OCI-LY7 (cell line): ENCODE data around the gene PSD2. TPM values are rescaled to one million over a fixed set of nuclear protein-coding genes. Genes with fewer than 3 reads are reported as not detected.

ENCODE experiments used
- BruUV-seq: library from RNA; stranded (reverse); fragments of 400-500 nt; replicated peaks from 2 replicates; lab custom pipeline; 2021; lab: Mats Ljungman, UMichigan
- CTCF ChIA-PET: fragments of 300-600 bp; sonication (Branson Sonifier 250); formaldehyde crosslinking; loops from one replicate; lab custom pipeline; 2022; ENCODE audit warnings: antibody characterized with exemption; ENCODE audit not compliant: unreplicated experiment; lab: Charles Lee
- POLR2A ChIA-PET: fragments of 300-600 bp; sonication (Branson Sonifier 250); formaldehyde crosslinking; loops from one replicate; lab custom pipeline; 2022; ENCODE audit warnings: antibody characterized with exemption; lab: Charles Lee
- DNase-seq: peaks from one replicate; pipeline ENCODE4 v3.0.0-alpha.2; 2015; ENCODE audit warnings: low spot score
- H2AFZ ChIP-seq: fragments of 200-600 bp; sonication (generic), shearing (Covaris generic); 2 replicates; pipeline ENCODE4 v1.6.1; 2014; ENCODE audit warnings: mild to moderate bottlenecking, antibody characterized with exemption, low read length, moderate library complexity
- H3K27ac ChIP-seq: fragments of 200-600 bp; sonication (generic); 2 replicates; pipeline ENCODE4 v1.5.1; 2014; ENCODE audit warnings: mixed run types, low read depth, mild to moderate bottlenecking, moderate library complexity, low read length, inconsistent platforms; ENCODE audit not compliant: poor library complexity, severe bottlenecking
- H3K36me3 ChIP-seq: fragments of 200-600 bp; sonication (generic); 2 replicates; pipeline ENCODE4 v1.6.1; 2014; ENCODE audit warnings: mild to moderate bottlenecking, antibody characterized with exemption, low read length, moderate library complexity, mixed read lengths; ENCODE audit not compliant: insufficient read depth
- H3K4me1 ChIP-seq: fragments of 200-600 bp; sonication (generic); 2 replicates; pipeline ENCODE4 v1.5.1; 2014; ENCODE audit warnings: mild to moderate bottlenecking, low read length; ENCODE audit not compliant: insufficient read depth, poor library complexity, severe bottlenecking
- H3K4me2 ChIP-seq: fragments of 200-600 bp; sonication (generic); 2 replicates; pipeline ENCODE4 v1.6.1; 2014; ENCODE audit warnings: mild to moderate bottlenecking, low read length
- H3K4me3 ChIP-seq: fragments of 200-600 bp; sonication (generic); 2 replicates; pipeline ENCODE4 v1.5.1; 2014; ENCODE audit warnings: mild to moderate bottlenecking, low read depth, low read length; ENCODE audit not compliant: poor library complexity, severe bottlenecking
- H3K79me2 ChIP-seq: fragments of 200-600 bp; sonication (generic); 2 replicates; pipeline ENCODE4 v1.6.1; 2016; ENCODE audit warnings: low read depth, mild to moderate bottlenecking, low read length, moderate library complexity, mixed read lengths; ENCODE audit not compliant: insufficient read depth
- H3K9me2 ChIP-seq: fragments of 200-600 bp; sonication (generic); 2 replicates; pipeline ENCODE4 v1.6.1; 2016; ENCODE audit warnings: mild to moderate bottlenecking, low read length, mixed read lengths; ENCODE audit not compliant: insufficient read depth
- H3K9me3 ChIP-seq: fragments of 200-600 bp; sonication (generic); 2 replicates; pipeline ENCODE4 v1.6.1; 2014; ENCODE audit warnings: mild to moderate bottlenecking, mixed run types, low read length, mixed read lengths
- H4K20me1 ChIP-seq: fragments of 200-600 bp; sonication (generic); 2 replicates; pipeline ENCODE4 v1.6.1; 2014; ENCODE audit warnings: mild to moderate bottlenecking, antibody characterized with exemption, low read length, moderate library complexity, mixed read lengths; ENCODE audit not compliant: insufficient read depth
- EZH2phosphoT487 ChIP-seq: fragments of 200-600 bp; sonication (generic); IDR thresholded peaks from 2 replicates; pipeline ENCODE4 v1.6.1; 2018; ENCODE audit warnings: low read depth, borderline replicate concordance, mild to moderate bottlenecking, mixed run types, antibody characterized with exemption, low read length, moderate library complexity, mixed read lengths
- intact Hi-C: fragments of 100-400 bp; cut with micrococcal nuclease; formaldehyde crosslinking; loops from one replicate; pipeline ENCODE4 v1.10.0; 2022; ENCODE audit not compliant: unreplicated experiment
- total RNA-seq, 2 experiments: library from RNA; depleted of rRNA in 1 of 2; stranded (reverse); fragments of >200 nt in 1 of 2; shearing (Covaris generic) in 1 of 2; gene quantifications; 2 replicates each; pipeline ENCODE4 v1.2.3, GENCODE V29; 2014 to 2022
- TF ChIP-seq, protein P1 (sequence below): fragments of 200-600 bp; sonication (generic); conservative IDR thresholded peaks from 2 replicates; pipeline ENCODE4 v1.5.1; 2014; ENCODE audit warnings: mild to moderate bottlenecking, antibody characterized with exemption, low read length, moderate library complexity, mixed read lengths

PSD2 gene
- total RNA-seq, 2 experiments from 2014 or later, result 0.11 to 0.13 TPM

DNA sequence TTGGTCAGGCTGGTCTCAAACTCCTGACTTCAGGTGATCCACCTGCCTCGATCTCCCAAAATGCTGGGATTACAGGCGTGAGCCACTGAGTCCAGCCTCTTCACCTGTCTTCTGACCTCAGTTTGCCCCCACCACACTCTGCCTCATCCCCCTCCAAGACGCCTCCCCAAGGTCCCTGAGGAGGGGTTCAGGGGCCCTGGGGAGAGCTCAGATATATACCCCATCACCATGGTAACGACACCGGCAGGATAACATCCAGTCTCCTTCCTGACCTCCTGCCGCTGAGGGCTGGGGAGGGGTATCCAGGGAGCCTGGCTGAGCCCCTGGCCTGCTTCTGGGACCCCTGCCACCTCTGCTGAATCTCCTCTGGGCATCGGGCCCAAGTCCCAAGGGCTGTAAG, 19.7 kb upstream of the PSD2 start:
- no peak overlapping the region for H3K27ac ChIP-seq
- H3K36me3 ChIP-seq, result no peaks in the 10 kb centered on the region
- H4K20me1 ChIP-seq, result no peaks in the 10 kb centered on the region
- intact Hi-C loops, result no loop called here
- no peaks in the 10 kb centered on the region for H3K4me1 ChIP-seq
- H3K9me3 ChIP-seq, result no peaks in the 10 kb centered on the region
- no peak for DNase-seq
- no peaks in the 10 kb centered on the region for H3K9me2 ChIP-seq
- H3K4me2 ChIP-seq, result no peak overlapping the region
- H2AFZ ChIP-seq, result no peak overlapping the region
- no TSS peak for BruUV-seq
- ChIA-PET POLR2A (interaction anchor here (1.4 to 1.5 kb wide), 2 partner anchors 25 to 27 kb away, joined by 3 to 4 read pairs; no protein-coding TSS in a partner anchor), CTCF (interaction anchor here (0.7 kb wide), 1 partner anchor 16 kb away, joined by 3 read pairs; no protein-coding TSS in a partner anchor)
- H3K79me2 ChIP-seq, result no peaks in the 10 kb centered on the region
- no peak overlapping the region for H3K4me3 ChIP-seq
- no peak for TF ChIP-seq EZH2phosphoT487
- TF ChIP-seq, protein P1, sequence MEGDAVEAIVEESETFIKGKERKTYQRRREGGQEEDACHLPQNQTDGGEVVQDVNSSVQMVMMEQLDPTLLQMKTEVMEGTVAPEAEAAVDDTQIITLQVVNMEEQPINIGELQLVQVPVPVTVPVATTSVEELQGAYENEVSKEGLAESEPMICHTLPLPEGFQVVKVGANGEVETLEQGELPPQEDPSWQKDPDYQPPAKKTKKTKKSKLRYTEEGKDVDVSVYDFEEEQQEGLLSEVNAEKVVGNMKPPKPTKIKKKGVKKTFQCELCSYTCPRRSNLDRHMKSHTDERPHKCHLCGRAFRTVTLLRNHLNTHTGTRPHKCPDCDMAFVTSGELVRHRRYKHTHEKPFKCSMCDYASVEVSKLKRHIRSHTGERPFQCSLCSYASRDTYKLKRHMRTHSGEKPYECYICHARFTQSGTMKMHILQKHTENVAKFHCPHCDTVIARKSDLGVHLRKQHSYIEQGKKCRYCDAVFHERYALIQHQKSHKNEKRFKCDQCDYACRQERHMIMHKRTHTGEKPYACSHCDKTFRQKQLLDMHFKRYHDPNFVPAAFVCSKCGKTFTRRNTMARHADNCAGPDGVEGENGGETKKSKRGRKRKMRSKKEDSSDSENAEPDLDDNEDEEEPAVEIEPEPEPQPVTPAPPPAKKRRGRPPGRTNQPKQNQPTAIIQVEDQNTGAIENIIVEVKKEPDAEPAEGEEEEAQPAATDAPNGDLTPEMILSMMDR, result no peak

DNA sequence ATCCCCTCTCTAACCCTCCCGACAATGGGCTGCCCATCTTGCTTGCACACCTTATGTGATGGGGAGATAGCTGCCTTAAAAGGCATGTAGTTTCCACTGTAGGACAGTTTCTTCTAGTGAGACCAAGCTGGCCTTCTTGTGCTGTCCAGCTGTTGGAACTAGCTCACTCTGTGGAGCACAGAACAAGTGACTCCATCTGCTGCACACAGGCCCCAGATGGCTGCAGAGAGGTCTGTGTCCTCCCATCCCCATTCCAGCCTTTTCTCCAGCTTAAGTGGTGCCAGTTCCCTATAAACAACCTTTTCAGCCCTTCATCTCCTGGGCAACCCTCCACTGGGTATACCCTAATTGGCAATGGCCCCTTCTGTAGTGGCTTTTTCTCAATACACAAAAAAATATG, 18.7 kb upstream of the PSD2 start:
- BruUV-seq, result no TSS peak
- Histone ChIP-seq H3K79me2 (no peaks in the 10 kb centered on the region), H3K27ac (no peak overlapping the region), H3K9me2 (no peaks in the 10 kb centered on the region), H3K4me2 (no peak overlapping the region), H3K4me1 (no peaks in the 10 kb centered on the region), H3K9me3 (no peaks in the 10 kb centered on the region), H4K20me1 (no peaks in the 10 kb centered on the region), H3K4me3 (no peak overlapping the region), H2AFZ (no peak overlapping the region), H3K36me3 (no peaks in the 10 kb centered on the region)
- intact Hi-C loops, result no loop called here
- POLR2A ChIA-PET, result no interaction called here
- CTCF ChIA-PET, result no interaction called here
- no peak for TF ChIP-seq EZH2phosphoT487
- TF ChIP-seq, protein P1, result no peak
- DNase-seq, result no peak

DNA sequence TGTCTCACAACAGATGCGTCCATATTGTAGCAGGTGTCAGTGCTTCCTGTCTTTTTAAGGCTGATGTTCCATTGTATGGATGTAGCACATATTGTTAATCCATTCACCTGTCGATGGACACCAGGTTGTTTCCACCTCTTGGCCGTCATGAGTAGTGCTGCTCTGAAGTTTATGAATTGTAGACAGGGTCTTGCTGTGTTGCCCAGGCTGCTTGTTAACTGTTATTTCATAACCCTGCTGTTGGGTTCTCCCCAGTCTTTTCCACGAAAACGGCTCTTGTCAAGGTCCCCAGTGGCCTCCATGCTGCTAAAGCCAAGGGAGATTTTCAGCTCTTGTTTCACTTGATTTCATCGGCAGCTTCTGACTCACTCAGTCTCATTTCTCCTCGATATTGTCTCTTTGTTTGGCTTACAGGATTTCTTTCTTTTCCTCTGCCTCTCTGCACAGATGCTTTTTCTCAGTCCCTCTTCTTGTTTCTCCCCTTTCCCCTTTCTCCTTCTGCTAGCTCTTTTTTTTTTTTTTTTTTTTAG, 12.1 kb upstream of the PSD2 start:
- Histone ChIP-seq H4K20me1 (no peaks in the 10 kb centered on the region), H3K4me2 (no peak overlapping the region), H3K4me1 (no peaks in the 10 kb centered on the region), H2AFZ (no peak overlapping the region), H3K9me3 (no peaks in the 10 kb centered on the region), H3K4me3 (no peak overlapping the region), H3K79me2 (no peaks in the 10 kb centered on the region), H3K27ac (no peak overlapping the region), H3K36me3 (no peaks in the 10 kb centered on the region), H3K9me2 (no peaks in the 10 kb centered on the region)
- no peak for DNase-seq
- no TSS peak for BruUV-seq
- intact Hi-C loops, result no loop called here
- CTCF ChIA-PET, result no interaction called here
- no peak for TF ChIP-seq EZH2phosphoT487
- TF ChIP-seq, protein P1, result no peak
- POLR2A ChIA-PET, result interaction anchor here (1.1 kb wide), 1 partner anchor 653 kb away, joined by 5 read pairs; no protein-coding TSS in a partner anchor
